ENCODE data around the gene HIVEP2. TPM values are rescaled to one million over a fixed set of nuclear protein-coding genes. Genes with fewer than 3 reads are reported as not detected.

HIVEP2 gene
- total RNA-seq, 1 experiment from 2014 or later = 8.2 TPM

DNA sequence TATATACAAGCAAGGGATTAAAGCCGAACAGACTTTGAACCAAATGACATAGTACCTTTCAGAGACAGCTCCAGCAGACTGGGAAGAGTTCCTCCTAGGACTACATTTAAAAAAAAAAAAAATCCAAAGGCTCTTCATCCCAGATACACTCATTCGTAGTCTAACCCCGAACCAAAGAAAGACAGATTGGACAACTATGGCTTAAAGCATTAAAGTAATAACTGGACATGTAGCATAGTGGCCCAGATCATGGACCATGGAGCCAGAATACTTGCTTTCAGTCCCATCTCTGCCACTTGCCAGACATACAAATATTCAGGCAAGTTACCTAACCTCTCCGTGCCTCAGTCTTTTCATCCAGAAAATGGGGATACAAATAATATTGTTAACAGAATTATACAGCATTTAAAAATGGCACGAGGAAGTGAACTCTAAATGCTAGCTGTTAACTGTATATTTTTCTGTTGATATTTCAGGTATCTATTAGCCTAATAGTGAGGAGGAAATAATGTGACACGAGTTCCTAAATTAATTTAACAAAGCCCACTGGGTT, 123.7 kb downstream of the HIVEP2 start:
- no peak for DNase-seq (ENCODE audit: low read depth)

DNA sequence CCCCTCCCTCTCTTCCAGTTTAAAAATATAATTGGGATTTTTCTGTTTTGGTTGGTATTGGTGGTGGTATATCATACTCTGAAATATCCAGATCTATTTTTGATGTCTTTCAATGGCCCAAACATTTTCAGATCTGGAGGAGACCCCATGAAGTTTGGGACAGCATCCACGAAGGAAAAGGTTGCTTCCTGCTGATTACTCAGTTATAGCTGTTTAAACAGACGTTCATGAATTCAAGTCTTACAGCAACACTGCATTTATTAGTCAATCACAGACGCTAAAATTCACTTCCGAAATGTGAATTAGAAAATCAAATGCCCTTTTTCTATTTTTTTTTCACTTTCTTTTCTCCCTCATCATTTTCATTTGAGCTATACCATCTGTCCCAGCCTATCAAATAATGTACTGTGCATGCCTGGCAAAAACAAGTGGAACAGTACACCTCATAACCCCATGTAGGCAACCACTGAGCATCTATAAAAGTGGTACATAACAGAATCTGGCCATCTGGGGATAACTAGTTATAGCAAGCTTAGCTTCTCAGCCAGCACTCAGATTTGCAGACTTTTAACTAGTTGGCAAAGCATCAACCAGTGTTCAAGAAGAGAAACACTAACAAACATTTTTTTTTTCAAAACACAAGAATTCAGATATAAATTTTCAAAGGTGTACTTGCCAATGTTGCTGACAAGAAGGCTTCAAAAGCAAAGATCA, 124.5 kb downstream of the HIVEP2 start:
- no peak for DNase-seq (ENCODE audit: low read depth)

DNA sequence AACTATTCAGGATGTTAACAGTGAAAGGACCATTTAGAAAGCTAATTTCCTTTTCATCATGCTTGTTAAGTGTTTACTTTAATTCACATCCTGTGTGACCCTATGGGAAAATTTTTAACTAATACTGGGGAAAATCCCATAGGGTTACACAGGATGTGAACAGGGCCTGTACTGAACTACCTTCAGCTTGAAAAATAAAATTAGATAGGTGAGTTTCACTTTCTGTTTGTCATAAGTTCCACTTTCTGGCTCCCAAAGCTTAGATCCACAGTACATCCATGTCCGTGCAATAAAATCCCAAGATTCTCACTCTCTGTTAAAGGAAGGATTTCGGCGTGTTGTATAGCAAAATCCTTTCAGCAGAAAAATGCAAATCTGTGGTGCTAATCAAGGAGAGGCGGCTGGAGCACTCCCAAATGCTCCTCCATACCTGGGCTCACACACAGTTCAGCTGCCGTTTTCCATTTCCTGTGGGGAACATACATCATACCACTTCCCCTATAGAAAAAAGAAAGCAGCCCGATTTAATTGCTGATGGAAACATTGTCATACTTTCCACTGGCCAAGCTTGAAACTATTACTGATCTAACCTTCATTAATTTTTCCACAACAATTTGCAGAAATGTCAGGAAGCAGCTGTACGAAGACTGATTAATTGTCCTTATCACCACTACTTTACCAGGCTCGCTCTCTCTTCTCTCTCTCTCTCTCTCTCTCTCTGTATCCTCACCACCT, 125.2 kb downstream of the HIVEP2 start:
- peak; percentile 59 for DNase-seq (ENCODE audit: low read depth)

DNA sequence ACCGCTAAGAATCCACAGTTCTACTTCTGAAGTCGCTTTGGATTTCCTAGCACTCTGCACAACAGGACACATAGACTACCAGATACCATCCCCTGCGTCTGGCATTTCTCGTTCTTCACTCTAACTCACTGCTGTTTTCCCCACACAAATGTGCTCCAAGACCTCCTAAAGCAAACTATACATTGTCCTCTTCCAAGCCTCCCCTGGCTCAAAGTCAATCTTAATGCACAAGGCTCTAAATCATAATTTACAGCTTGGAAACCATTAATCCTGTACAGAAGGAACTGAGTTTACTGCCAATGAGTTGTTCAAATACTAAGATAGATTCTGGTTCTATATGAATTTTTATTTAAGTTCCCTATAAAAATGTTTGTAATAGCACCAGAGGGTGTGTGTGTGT, 128.5 kb downstream of the HIVEP2 start:
- DNase-seq (ENCODE audit: low read depth) = no peak

DNA sequence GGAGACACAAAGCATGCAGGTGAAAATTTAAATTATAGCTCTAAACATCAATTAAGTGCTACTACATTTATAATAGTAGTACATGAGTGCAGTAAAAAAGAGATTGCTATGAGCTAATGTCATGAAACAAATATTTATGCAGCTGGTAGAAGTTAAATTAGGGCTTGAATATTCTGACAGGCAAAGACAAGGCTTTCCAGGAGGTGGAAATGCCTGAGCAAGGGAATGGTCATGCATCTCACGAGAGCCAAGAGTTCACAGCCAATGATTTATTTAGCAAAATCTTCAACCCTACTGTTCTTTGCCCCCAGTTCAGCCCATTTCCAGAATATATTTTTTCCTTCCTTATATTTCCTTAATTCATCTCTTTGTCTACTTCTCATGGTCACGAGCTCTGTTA, 128.9 kb downstream of the HIVEP2 start:
- DNase-seq (ENCODE audit: low read depth) = no peak

- DNase-seq (ENCODE audit: low read depth) = no peak
These were observed 133.1 kb downstream of the HIVEP2 start for GRCh38 chr6:142811923-142812322.

DNA sequence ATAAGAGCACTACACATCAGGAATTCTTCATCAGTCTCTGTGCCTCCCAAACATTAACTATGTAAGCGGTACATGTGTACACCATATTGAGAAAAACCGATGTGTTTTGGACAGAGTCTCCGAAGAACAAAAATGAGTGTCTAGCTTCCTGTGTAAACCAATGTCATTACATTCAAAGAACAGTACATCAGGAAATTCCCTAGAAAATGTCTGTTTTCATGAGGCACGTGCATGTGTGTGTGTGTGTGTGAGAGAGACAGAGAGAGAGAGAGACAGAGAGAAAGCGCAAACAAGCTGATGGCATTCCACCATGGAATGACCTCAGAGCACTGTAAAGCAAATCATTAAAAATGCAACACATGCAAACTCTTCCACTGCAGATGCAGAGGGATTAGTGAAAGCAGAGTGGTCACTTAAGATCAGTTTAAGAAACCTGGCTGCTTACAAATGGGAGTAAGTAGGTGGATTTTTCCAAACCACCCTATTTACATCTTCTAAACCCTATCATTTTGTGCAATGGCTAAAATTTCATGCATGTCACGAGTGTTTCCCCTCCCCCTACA, 133.9 kb downstream of the HIVEP2 start:
- DNase-seq (ENCODE audit: low read depth) = no peak

- DNase-seq (ENCODE audit: low read depth) = no peak
These were observed 135.0 kb downstream of the HIVEP2 start for GRCh38 chr6:142809947-142810346.

DNA sequence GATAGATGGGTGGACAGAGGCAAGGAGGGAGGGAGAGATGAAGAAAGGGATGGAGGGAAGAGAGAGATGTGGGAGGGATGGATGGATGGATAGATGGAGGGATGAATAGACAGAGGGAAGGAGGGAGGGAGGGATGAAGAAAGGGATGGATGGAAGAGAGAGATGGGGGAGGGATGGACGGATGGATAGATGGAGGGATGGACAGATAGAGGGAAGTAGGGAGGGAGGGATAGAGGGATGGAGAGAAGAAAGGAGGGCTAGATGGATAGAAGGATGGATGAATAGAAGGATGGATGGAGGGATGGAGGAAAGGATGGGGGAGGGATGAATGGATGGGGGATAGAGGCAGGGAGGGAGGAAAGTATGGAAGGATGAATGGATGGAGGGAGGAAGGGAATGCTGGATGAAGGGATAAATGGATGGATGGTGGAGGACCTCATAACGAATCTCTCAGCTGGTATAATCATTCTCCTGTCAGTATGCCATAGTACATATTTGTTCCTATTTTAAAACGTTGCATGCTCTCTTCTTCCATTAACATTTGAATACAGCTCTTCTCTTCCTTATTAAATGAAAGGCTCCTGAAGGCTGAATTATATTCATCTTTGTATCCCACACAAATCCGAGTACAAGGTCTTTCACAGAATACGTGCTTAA, 136.4 kb downstream of the HIVEP2 start:
- no peak for DNase-seq (ENCODE audit: low read depth)

- DNase-seq (ENCODE audit: low read depth) = no peak
These were observed 139.9 kb downstream of the HIVEP2 start for GRCh38 chr6:142805042-142805441.

DNA sequence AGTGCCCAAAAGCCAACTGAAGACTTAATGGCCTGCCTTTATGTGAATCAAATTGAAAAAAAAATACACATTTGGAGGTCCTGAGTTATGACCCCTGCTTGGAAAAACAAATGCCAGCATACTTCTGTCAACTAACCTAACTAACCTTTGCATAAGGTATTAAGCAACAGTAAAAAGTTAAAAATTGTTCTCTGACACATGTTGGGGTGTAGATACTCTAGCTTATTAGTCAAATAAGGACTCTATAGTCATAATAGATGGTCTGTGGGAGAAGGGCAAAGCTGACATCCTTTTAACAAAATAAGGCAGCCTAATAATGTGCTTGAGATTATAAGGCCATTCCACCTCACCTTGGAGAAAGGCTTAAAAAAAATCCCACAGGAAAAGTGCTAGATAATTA, 140.5 kb downstream of the HIVEP2 start:
- DNase-seq (ENCODE audit: low read depth) = no peak

DNA sequence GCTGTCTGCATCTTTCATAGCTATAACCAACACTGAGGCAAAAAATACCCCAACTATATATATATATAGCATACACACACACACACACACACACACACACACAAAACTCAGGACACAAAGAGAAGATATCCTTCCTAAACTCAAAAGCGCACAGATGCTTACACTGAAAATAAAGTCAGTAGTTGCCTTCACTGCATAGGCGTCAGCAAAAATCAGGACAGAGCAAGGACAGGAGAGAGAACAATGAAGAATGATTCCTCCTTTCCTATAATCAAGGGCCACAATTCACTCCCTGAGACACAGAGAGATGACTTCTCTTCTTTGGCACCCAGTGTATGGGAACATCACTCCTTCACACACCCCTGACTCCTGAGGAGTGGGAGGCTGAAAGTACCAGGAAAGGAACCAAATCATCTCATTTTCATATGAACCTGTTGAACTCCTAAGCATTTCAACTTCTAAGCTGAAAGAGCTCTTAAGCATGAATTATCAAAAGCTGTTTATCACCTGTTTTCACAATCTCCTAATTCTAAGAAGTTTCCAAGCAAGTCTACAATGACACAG, 141.4 kb downstream of the HIVEP2 start:
- DNase-seq (ENCODE audit: low read depth) = no peak

DNA sequence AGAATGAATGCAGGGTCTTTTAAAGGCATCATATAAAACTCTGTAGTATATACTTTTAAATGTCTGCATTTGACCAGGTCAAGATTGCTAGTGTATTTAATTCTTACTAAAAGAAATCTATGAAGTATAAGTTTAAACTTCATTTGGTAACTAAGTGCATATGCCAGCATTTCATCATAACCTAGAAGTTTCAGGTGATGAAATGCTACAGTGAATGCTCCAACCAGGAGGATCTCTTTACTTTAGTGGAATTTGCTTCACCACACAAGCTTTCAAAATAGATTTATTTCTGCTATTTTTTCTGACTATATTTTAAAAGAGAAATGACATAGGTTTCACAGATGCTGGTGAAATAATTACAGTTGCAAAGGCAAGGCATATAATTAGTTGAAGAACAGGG, 141.9 kb downstream of the HIVEP2 start:
- DNase-seq (ENCODE audit: low read depth) = no peak

DNA sequence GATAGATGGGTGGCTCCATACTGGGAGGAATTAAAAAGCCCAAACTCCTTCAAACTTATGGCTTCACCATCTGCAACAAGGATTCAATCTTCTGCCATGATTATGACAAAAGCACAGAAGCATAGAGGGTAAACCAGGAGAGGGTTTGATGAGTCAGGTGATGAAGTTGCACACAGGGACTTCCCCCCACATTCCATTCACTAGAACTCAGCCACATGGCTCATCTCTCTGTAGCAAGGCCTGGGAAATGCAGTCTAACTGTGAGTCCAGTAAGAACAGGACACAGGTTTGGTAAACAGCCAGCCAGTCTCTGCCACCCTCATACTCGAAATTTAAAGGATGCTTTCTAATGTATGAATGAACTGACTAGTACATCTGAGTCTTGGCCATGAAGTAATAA, 142.9 kb downstream of the HIVEP2 start:
- peak; percentile 95 for DNase-seq (ENCODE audit: low read depth)

- no peak for DNase-seq (ENCODE audit: low read depth)
These were observed 144.7 kb downstream of the HIVEP2 start for GRCh38 chr6:142800240-142800639.

GRCh38 chr6:142799639-142800038, 145.3 kb downstream of the HIVEP2 start:
- DNase-seq (ENCODE audit: low read depth) = no peak

DNA sequence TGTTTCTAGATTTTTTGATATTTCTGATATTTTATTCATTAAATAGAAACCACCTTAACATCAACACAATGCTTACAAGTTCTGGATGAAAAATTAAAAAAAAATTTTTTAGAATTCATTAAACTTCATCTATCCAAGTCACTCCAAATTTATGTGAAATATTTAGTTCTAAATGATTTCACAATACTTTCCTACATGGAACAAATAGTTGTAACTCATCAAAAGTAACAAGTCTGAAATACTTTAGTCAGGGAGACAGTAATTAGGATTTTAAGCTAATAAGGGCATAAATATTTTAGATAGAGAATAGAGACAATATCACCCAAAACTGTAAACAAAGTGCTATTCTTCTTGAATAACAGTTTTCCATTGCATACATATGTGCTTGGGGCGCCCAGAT, 147.8 kb downstream of the HIVEP2 start:
- DNase-seq (ENCODE audit: low read depth) = no peak

DNA sequence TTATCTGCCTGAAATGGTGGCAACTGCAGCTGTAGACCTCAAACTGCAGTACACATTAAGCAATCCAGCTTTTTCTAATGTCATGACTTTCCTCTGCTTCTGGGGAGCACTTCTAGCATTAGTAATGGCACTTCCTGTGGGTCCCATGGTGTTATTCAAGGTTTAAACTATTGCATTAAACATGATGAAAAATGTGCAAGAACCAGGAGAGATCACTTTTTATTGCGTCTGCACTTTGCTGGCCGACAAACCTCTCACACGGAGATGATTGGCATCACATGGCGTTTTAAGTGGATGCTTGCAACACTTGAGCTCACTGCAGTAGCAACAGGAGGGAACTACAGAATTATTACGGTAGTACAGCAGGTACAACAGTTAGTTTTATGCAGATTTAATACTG, 148.4 kb downstream of the HIVEP2 start:
- no peak for DNase-seq (ENCODE audit: low read depth)

- DNase-seq (ENCODE audit: low read depth) = no peak
These were observed 149.0 kb downstream of the HIVEP2 start for GRCh38 chr6:142796024-142796423.

- no peak for DNase-seq (ENCODE audit: low read depth)
These were observed 150.6 kb downstream of the HIVEP2 start for GRCh38 chr6:142794424-142794823.

DNA sequence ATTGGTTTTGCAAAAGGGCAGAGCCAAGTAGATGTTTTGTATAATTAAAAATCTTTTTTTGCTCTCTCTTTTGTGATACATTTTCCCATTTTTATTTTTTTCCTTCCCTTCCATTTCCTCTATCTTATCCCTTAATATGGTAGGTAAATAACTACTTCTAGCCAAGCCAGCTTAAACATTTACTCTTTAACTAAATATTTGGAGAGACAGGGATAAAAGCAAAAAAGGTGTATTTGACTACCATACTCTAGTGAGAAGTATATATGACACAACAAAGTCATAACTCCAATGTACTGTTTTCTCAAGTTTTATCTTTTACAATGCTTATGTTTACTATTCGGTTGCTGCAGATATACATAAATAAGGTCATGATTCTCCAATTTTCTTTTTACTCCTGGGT, 154.7 kb downstream of the HIVEP2 start:
- DNase-seq (ENCODE audit: low read depth) = no peak

- no peak for DNase-seq (ENCODE audit: low read depth)
These were observed 157.6 kb downstream of the HIVEP2 start for GRCh38 chr6:142787422-142787821.

Data from Daoy (cell line).